GM21423 (cell line): ENCODE measurements around the gene MCUB.
"Not testable (repeated sequence)": the region's sequence is repeated elsewhere in the genome, so short reads cannot be mapped to it uniquely, and the experiment has no call there.

Experiments used
- ATAC-seq: cut with Tn5 transposase; IDR thresholded peaks from one replicate; pipeline ENCODE4 v1.9.1; 2021; ENCODE audit warnings: mild to moderate bottlenecking, moderate library complexity; ENCODE audit not compliant: unreplicated experiment

MCUB gene

GRCh38 chr4:109576462-109576861, 16.4 kb downstream of the MCUB start:
- no peak for ATAC-seq

GRCh38 chr4:109578846-109579245, 18.8 kb downstream of the MCUB start:
- no peak for ATAC-seq

- not testable (repeated sequence) for ATAC-seq
Observed at GRCh38 chr4:109579997-109580396, 20.0 kb downstream of the MCUB start.

GRCh38 chr4:109588176-109588575, 28.1 kb downstream of the MCUB start:
- peak; percentile 93 for ATAC-seq

GRCh38 chr4:109589119-109589518, 29.1 kb downstream of the MCUB start:
- ATAC-seq = no peak

GRCh38 chr4:109589605-109590004, 29.6 kb downstream of the MCUB start:
- no peak for ATAC-seq

- no peak for ATAC-seq
Observed at GRCh38 chr4:109590905-109591304, 30.9 kb downstream of the MCUB start.

GRCh38 chr4:109592367-109592766, 32.3 kb downstream of the MCUB start:
- ATAC-seq = peak; percentile 42

GRCh38 chr4:109595123-109595522, 35.1 kb downstream of the MCUB start:
- ATAC-seq = not testable (repeated sequence)

GRCh38 chr4:109596420-109597085, 36.5 kb downstream of the MCUB start:
- not testable (repeated sequence) for ATAC-seq

GRCh38 chr4:109599046-109599652, 39.1 kb downstream of the MCUB start:
- no peak for ATAC-seq

GRCh38 chr4:109600431-109600830, 40.4 kb downstream of the MCUB start:
- ATAC-seq = no peak

- ATAC-seq = no peak
Observed at GRCh38 chr4:109601336-109601735, 41.3 kb downstream of the MCUB start.

- ATAC-seq = no peak
Observed at GRCh38 chr4:109607976-109608375, 47.9 kb downstream of the MCUB start.

GRCh38 chr4:109608879-109609278, 48.8 kb downstream of the MCUB start:
- ATAC-seq = no peak

GRCh38 chr4:109609431-109609830, 49.4 kb downstream of the MCUB start:
- no peak for ATAC-seq

GRCh38 chr4:109610489-109610888, 50.4 kb downstream of the MCUB start:
- ATAC-seq = no peak

GRCh38 chr4:109611045-109611646, 51.1 kb downstream of the MCUB start:
- no peak for ATAC-seq

GRCh38 chr4:109614015-109614414, 54.0 kb downstream of the MCUB start:
- ATAC-seq = no peak

- ATAC-seq = no peak
Observed at GRCh38 chr4:109614466-109614865, 54.4 kb downstream of the MCUB start.

- ATAC-seq = no peak
Observed at GRCh38 chr4:109615742-109616141, 55.7 kb downstream of the MCUB start.

- ATAC-seq = no peak
Observed at GRCh38 chr4:109616243-109616642, 56.2 kb downstream of the MCUB start.
